Uterus (tissue), 4 donors: ENCODE measurements around the gene CYP2B6. TPM values are rescaled to one million over a fixed set of nuclear protein-coding genes. Genes with fewer than 3 reads are reported as not detected.

Experiments
- DNase-seq, 2 donors: peaks; one replicate each; pipeline ENCODE4 v3.0.0-alpha.2; 2019 to 2020
- H3K27ac ChIP-seq, 2 donors: fragments of 200-600 bp; sonication (generic); 1 replicate in 1 of 2; 2 replicates in 1 of 2; pipeline ENCODE4 v1.5.1; 2016 to 2018
- H3K27me3 ChIP-seq, 2 donors: fragments of 200-600 bp; sonication (generic); one replicate each; pipeline ENCODE4 v1.5.1; 2018 to 2019; ENCODE audit warnings: control low read depth in 1 of 2
- H3K36me3 ChIP-seq, 2 donors: fragments of 200-600 bp; sonication (generic); one replicate each; pipeline ENCODE4 v1.5.1; 2019; ENCODE audit warnings: control low read depth in 1 of 2
- H3K4me1 ChIP-seq, 2 donors: fragments of 200-600 bp; sonication (generic); one replicate each; pipeline ENCODE4 v1.5.1; 2018 to 2019; ENCODE audit warnings: control low read depth in 1 of 2
- H3K4me3 ChIP-seq, 2 donors: fragments of 200-600 bp; sonication (generic); 1 replicate in 1 of 2; 2 replicates in 1 of 2; pipeline ENCODE4 v1.5.1; 2018 to 2019; ENCODE audit warnings: mild to moderate bottlenecking in 1 of 2
- H3K9me3 ChIP-seq, 2 donors: fragments of 200-600 bp; sonication (generic); one replicate each; pipeline ENCODE4 v1.5.1; 2019; ENCODE audit warnings: control low read depth in 1 of 2
- POLR2A ChIP-seq, 2 donors: fragments of 450-650 bp; IDR thresholded peaks; one replicate each; pipeline ENCODE4 v1.6.1; 2016; ENCODE audit warnings: antibody characterized with exemption in 2 of 2, mild to moderate bottlenecking in 1 of 2, moderate library complexity in 1 of 2
- intact Hi-C: fragments of 100-400 bp; cut with DNase I; formaldehyde crosslinking; loops from one replicate; pipeline ENCODE4 v1.15.1; 2023; ENCODE audit warnings: low total_unique reads
- total RNA-seq, 4 donors: library from RNA; depleted of rRNA in 3 of 4; stranded (reverse); fragments of >200 nt in 3 of 4; gene quantifications; one replicate each; pipeline versions ENCODE4 v1.1.0 to v1.2.4, GENCODE V29; 2014 to 2023
- TF ChIP-seq, protein P1 (sequence below), 4 experiments: fragments of 200-600 bp in 2 of 4; fragments of 450-650 bp in 2 of 4; sonication (generic) in 2 of 4; IDR thresholded peaks; one replicate each; pipeline ENCODE4 v1.5.1; 2016 to 2019; ENCODE audit warnings: antibody characterized with exemption in 4 of 4, mild to moderate bottlenecking in 2 of 4, moderate library complexity in 1 of 4
- donor health status: DM: yes; HTN: yes; CAD: no.

CYP2B6 gene
- total RNA-seq, 4 donors from 2014 or later = not detected

- Histone ChIP-seq H3K27ac (no peak overlapping the region), H3K9me3 (no peaks in the 10 kb centered on the region), H3K4me3 (no peak overlapping the region), H3K36me3 (no peaks in the 10 kb centered on the region), H3K27me3 (no peaks in the 10 kb centered on the region), H3K4me1 (no peaks in the 10 kb centered on the region)
- TF ChIP-seq POLR2A (IDR thresholded peaks at IDR 0.05) = no peak
- TF ChIP-seq, protein P1, sequence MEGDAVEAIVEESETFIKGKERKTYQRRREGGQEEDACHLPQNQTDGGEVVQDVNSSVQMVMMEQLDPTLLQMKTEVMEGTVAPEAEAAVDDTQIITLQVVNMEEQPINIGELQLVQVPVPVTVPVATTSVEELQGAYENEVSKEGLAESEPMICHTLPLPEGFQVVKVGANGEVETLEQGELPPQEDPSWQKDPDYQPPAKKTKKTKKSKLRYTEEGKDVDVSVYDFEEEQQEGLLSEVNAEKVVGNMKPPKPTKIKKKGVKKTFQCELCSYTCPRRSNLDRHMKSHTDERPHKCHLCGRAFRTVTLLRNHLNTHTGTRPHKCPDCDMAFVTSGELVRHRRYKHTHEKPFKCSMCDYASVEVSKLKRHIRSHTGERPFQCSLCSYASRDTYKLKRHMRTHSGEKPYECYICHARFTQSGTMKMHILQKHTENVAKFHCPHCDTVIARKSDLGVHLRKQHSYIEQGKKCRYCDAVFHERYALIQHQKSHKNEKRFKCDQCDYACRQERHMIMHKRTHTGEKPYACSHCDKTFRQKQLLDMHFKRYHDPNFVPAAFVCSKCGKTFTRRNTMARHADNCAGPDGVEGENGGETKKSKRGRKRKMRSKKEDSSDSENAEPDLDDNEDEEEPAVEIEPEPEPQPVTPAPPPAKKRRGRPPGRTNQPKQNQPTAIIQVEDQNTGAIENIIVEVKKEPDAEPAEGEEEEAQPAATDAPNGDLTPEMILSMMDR (IDR thresholded peaks at IDR 0.05) = no peak
- DNase-seq = no peak
- intact Hi-C loops = no loop called here
These were observed 42.3 kb upstream of the CYP2B6 start for GRCh38 chr19:40948580-40949299.

- no peak for DNase-seq
- TF ChIP-seq POLR2A (IDR thresholded peaks at IDR 0.05) = no peak
- TF ChIP-seq, protein P1 (IDR thresholded peaks at IDR 0.05) = no peak
- Histone ChIP-seq H3K27ac (no peak overlapping the region), H3K36me3 (no peaks in the 10 kb centered on the region), H3K27me3 (no peaks in the 10 kb centered on the region), H3K4me1 (no peaks in the 10 kb centered on the region), H3K9me3 (peaks cover 0 to 9% of the 10 kb centered on the region in 2 donors), H3K4me3 (no peak overlapping the region)
- intact Hi-C loops = no loop called here
These were observed 36.5 kb upstream of the CYP2B6 start for GRCh38 chr19:40954573-40954972.

GRCh38 chr19:40959338-40959737, 31.7 kb upstream of the CYP2B6 start:
- no peak overlapping the region for H3K4me3 ChIP-seq
- no peaks in the 10 kb centered on the region for H3K36me3 ChIP-seq
- H3K27ac ChIP-seq = no peak overlapping the region
- intact Hi-C loops = no loop called here
- TF ChIP-seq, protein P1 (IDR thresholded peaks at IDR 0.05) = no peak
- no peak for TF ChIP-seq POLR2A (IDR thresholded peaks at IDR 0.05)
- H3K4me1 ChIP-seq = no peaks in the 10 kb centered on the region
- peaks cover 0 to 3% of the 10 kb centered on the region in 2 donors for H3K9me3 ChIP-seq
- H3K27me3 ChIP-seq = no peaks in the 10 kb centered on the region
- no peak for DNase-seq

DNA sequence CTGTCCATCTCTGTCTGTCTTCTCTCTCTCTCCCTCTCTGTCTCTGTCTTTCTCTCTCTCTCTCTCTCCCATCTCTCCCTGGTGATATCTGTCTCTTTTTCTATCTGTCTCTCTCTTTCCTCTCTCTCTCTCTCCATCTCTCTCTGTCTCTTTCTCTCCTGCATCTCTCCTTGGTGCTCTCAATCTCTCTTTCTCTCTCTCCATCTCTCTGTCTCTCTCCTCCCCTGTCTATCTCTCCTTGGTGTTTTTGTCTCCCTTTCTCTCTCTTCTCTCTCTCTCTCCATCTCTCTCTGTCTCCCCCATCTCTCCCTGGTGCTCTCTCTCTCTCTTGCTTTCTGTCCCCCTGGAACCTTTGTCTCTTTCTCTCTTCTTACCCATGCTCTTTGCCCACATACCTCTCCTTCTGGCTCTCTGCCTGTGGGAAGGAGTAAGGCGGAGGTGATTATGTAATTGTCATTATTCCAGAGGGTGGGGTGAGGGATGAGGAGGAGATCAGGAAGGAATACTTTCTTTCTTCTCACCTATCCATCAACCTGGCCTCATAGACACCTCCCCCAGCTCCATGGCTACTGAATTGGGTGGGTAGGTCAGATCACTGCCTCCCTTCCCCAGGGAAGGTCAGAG, 30.9 kb upstream of the CYP2B6 start:
- no peak for DNase-seq
- Histone ChIP-seq H3K4me3 (no peak overlapping the region), H3K36me3 (no peaks in the 10 kb centered on the region), H3K27ac (no peak overlapping the region), H3K27me3 (no peaks in the 10 kb centered on the region), H3K4me1 (no peaks in the 10 kb centered on the region), H3K9me3 (no peaks in the 10 kb centered on the region)
- TF ChIP-seq, protein P1 (IDR thresholded peaks at IDR 0.05) = no peak
- TF ChIP-seq POLR2A (IDR thresholded peaks at IDR 0.05) = no peak
- intact Hi-C loops = no loop called here

DNA sequence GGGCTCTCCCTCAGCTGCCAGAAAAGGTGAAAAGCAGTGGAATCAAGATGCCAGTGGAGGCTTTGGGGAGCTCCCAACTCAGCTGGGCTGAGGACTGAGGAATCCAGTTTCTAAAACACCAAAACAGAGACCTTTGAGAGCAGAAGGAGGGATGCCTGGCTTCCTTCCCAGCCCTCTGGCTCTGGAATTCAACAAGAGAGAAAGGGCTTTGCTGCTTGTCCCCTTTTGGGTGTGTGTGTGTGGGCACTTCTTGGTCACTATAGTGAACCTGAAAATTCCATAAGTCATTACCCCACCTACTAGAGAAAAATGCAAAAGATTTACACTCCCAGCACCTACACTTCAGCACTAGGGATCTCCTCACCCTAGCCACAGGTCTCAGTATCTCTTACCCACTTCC, 30.3 kb upstream of the CYP2B6 start:
- H3K27me3 ChIP-seq = no peaks in the 10 kb centered on the region

More for the DNA sequence above, 30.3 kb upstream of the CYP2B6 start:
- no peaks in the 10 kb centered on the region for H3K4me1 ChIP-seq
- intact Hi-C loops = no loop called here
- no peaks in the 10 kb centered on the region for H3K9me3 ChIP-seq
- DNase-seq = no peak
- H3K4me3 ChIP-seq = no peak overlapping the region
- TF ChIP-seq POLR2A (IDR thresholded peaks at IDR 0.05) = no peak
- TF ChIP-seq, protein P1 (IDR thresholded peaks at IDR 0.05) = no peak
- H3K27ac ChIP-seq = no peak overlapping the region
- H3K36me3 ChIP-seq = no peaks in the 10 kb centered on the region
